Heart left ventricle (tissue), 13 donors: ENCODE data around the gene KRT6A.

Source experiments
- POLR2A ChIP-seq, 2 donors: fragments of 450-650 bp; IDR thresholded peaks; one replicate each; pipeline ENCODE4 v1.6.1; 2017; ENCODE audit warnings: antibody characterized with exemption in 2 of 2, mild to moderate bottlenecking in 2 of 2, moderate library complexity in 2 of 2
- TF ChIP-seq, protein P1 (sequence below), 12 donors: fragments of 200-600 bp; sonication (generic) in 4 of 12; IDR thresholded peaks; one replicate each; pipeline versions ENCODE4 v1.5.0 to v1.8.0; 2018 to 2022; ENCODE audit warnings: antibody characterized with exemption in 12 of 12, mild to moderate bottlenecking in 5 of 12
- donor health status: ischemic (EF 13 %, LVEDD 7.1; RV severe dilation, severe dysfunction).
- donor health status: DM: no; HTN: yes; CAD: no.
- donor health status: DM: no; HTN: no; CAD: no.
- donor health status: ischemic (EF 25% LVEDD 6.9; RV normal size, moderate dysfunction).
- donor health status: ischemic (EF 25% LVEDD 5.7; RV mildly dilated, moderate dysfunction).
- donor health status: ischemic (EF 35%, LVEDD 5.7; RV mildly dilated, moderate dysfunction).
- donor health status: nonischemic (EF 11% LVEDD 7.7; RV severe dilation, severe dysfunction).
- donor health status: DM: yes; HTN: yes; CAD: no.
- donor health status: PGD.
- donor health status: ischemic (EF 29% LVEDD 5.4; RV normal size, mild dysfunction).
- donor health status: nonischemic (EF 23%, LVEDD 6.1; RV moderate dilation, normal function).

GRCh38 chr12:52440821-52441319 lies 52.2 kb downstream of the KRT6A start:
- TF ChIP-seq, protein P1, sequence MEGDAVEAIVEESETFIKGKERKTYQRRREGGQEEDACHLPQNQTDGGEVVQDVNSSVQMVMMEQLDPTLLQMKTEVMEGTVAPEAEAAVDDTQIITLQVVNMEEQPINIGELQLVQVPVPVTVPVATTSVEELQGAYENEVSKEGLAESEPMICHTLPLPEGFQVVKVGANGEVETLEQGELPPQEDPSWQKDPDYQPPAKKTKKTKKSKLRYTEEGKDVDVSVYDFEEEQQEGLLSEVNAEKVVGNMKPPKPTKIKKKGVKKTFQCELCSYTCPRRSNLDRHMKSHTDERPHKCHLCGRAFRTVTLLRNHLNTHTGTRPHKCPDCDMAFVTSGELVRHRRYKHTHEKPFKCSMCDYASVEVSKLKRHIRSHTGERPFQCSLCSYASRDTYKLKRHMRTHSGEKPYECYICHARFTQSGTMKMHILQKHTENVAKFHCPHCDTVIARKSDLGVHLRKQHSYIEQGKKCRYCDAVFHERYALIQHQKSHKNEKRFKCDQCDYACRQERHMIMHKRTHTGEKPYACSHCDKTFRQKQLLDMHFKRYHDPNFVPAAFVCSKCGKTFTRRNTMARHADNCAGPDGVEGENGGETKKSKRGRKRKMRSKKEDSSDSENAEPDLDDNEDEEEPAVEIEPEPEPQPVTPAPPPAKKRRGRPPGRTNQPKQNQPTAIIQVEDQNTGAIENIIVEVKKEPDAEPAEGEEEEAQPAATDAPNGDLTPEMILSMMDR (IDR thresholded peaks at IDR 0.05): no peak
- TF ChIP-seq POLR2A (IDR thresholded peaks at IDR 0.05): no peak
